ENCODE measurements around the gene FAM76B.

FAM76B gene

GRCh38 chr11:95727620-95728019 is 62.0 kb downstream of the FAM76B start:
- no peak for TF ChIP-seq CTCF (IDR thresholded peaks at IDR 0.05; ENCODE audit: low read depth, low read length)
- no peak for DNase-seq (ENCODE audit: low read depth in 2 of 2)
- no peak overlapping the region for H3K4me3 ChIP-seq (replicated peaks in 1 of 2; ENCODE audit: low read depth in 2 of 2, low read length in 2 of 2)

GRCh38 chr11:95727111-95727510 is 62.5 kb downstream of the FAM76B start:
- no peak for DNase-seq (ENCODE audit: low read depth in 2 of 2)
- no peak for TF ChIP-seq CTCF (IDR thresholded peaks at IDR 0.05; ENCODE audit: low read depth, low read length)
- no peak overlapping the region for H3K4me3 ChIP-seq (replicated peaks in 1 of 2; ENCODE audit: low read depth in 2 of 2, low read length in 2 of 2)

- no peak for TF ChIP-seq CTCF (IDR thresholded peaks at IDR 0.05; ENCODE audit: low read depth, low read length)
- no peak overlapping the region for H3K4me3 ChIP-seq (replicated peaks in 1 of 2; ENCODE audit: low read depth in 2 of 2, low read length in 2 of 2)
Measured at GRCh38 chr11:95725196-95725595, 64.4 kb downstream of the FAM76B start.

GRCh38 chr11:95723361-95723942 is 66.1 kb downstream of the FAM76B start:
- no peak overlapping the region for H3K4me3 ChIP-seq (replicated peaks in 1 of 2; ENCODE audit: low read depth in 2 of 2, low read length in 2 of 2)
- TF ChIP-seq CTCF (IDR thresholded peaks at IDR 0.05; ENCODE audit: low read depth, low read length): no peak
- no peak for DNase-seq (ENCODE audit: low read depth in 2 of 2)

More at GRCh38 chr11:95725196-95725595, 64.4 kb downstream of the FAM76B start:
- no peak for DNase-seq (ENCODE audit: low read depth in 2 of 2)

GRCh38 chr11:95720195-95720594 is 69.4 kb downstream of the FAM76B start:
- no peak for DNase-seq (ENCODE audit: low read depth in 2 of 2)
- TF ChIP-seq CTCF (IDR thresholded peaks at IDR 0.05; ENCODE audit: low read depth, low read length): no peak
- H3K4me3 ChIP-seq (replicated peaks in 1 of 2; ENCODE audit: low read depth in 2 of 2, low read length in 2 of 2): no peak overlapping the region
